A549 treated with Mapracorat at 1 μM for 4 hours (cell line): ENCODE results near the gene KRTAP1-5. TPM values are rescaled to one million over a fixed set of nuclear protein-coding genes. Genes with fewer than 3 reads are reported as not detected.

ENCODE experiments used
- total RNA-seq: library from RNA; stranded (reverse); fragments of 200-300 nt; extraction: Qiagen RNA extraction; gene quantifications from 5 replicates; pipeline ENCODE4 v1.2.3, GENCODE V29; 2022

Gene KRTAP1-5, protein sequence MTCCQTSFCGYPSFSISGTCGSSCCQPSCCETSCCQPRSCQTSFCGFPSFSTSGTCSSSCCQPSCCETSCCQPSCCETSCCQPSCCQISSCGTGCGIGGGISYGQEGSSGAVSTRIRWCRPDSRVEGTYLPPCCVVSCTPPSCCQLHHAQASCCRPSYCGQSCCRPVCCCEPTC
- total RNA-seq: not detected in 5 replicates

DNA sequence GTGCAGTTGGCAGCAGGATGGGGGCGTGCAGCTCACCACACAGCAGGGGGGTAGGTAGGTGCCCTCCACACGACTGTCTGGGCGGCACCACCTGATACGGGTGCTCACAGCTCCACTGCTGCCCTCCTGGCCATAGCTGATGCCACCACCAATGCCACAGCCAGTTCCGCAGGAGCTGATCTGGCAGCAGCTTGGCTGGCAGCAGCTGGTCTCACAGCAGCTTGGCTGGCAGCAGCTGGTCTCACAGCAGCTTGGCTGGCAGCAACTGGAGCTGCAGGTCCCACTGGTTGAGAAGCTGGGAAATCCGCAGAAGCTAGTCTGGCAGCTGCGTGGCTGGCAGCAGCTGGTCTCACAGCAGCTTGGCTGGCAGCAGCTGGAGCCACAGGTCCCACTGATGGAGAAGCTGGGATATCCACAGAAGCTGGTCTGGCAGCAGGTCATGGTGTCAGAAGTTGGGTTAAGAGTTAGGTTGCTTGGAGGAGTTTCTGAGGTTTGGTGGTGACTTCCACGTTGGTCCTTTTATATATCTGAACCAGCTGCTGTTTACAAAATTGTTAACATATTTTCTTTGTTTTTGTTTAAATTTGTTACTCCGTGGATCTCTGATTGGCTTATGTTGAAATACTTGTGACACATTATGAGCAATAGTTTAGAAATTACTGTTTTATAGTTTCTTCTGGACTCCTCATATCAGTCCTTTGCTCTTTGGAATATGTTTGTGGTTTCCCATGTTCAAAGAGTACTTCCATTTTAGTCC, at the start of gene KRTAP1-5:
Gene KRTAP1-5 (minus strand): TSS at position 494 of the 757 bp plus-strand sequence. CDS start 53 bp downstream, at position 441.

DNA sequence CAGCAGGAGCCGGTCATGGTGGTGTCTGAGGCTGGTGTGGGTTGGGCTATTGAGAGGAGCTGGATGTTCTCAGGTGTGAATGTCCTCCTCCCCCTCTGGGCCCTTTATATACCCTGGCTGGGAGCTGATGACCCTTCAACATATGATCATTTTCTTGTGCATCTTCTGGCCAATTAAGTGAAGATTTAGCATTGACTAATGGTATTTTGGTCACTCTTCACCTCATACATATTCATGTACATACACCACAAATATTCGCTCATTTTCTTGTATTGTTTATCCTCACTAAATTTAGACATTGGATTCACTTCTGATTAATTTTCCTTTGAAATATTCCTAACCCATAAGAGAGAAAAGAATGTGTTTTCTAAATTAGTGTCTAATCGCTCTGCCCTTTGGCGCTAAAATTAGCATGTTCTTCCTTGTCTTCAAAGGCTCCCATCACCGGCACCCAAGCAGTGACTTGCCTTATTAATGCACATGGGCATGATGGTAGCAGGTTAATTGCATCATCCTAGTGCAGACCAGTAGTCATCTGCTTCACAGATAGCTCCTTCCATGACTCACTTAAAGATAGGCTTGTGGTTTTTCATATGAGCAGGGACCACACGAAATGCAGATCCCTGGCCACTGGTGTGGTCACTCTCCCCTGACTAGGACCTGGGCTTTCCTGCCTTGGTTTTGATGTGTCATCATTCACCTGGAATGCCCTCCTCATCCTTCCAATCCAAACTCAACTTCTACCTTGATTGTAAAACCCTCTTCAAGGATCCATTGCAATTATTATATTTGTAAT, 39.0 kb upstream of the KRTAP1-5 start, which contains the start of gene KRTAP2-4:
Gene KRTAP2-4 (minus strand): TSS at position 51 of the 796 bp plus-strand sequence. CDS start 34 bp downstream, at position 17.

DNA sequence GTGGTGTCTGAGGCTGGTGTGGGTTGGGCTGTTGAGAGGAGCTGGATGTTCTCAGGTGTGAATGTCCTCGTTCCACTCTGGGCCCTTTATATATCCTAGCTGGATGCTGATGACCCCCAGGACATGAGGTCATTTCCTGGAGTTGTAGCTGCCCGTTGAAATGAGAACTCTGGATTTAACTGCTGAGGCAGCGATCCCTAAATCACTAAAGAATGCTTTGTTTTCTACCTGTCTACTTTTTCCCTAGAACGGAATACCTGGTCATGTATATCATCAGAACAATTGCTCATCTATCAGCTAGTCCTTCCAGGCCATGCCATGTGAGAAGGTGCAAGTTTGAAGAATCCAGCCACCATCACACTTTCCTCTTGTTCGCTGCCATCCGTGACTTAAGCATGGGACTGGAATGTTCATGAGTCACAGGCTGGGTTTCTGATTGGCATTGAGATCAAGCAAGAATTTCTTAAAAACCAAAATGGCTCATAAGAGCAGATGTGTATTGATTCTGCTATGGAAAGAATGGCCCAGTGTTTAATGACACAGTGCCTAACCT, 33.1 kb upstream of the KRTAP1-5 start, which contains the start of gene KRTAP2-3:
Gene KRTAP2-3 (minus strand): TSS at position 63 of the 553 bp plus-strand sequence. CDS start 64 bp downstream, outside the sequence.

DNA sequence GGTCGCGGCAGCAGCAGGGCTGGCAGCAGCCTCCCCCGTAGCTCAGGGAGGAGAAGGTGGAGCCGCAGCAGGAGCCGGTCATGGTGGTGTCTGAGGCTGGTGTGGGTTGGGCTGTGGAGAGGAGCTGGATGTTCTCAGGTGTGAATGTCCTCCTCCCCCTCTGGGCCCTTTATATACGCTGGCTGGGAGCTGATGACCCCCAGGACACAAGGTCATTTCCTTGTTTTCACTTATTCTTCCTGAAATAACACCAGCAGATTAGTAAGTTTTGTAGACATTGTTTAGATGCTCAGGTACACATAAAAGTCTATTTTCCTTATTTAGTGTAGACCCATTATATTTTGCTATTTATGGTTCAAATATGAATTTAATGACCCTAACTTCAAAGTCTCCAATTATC, 28.1 kb upstream of the KRTAP1-5 start, which contains the start of gene KRTAP2-2:
Gene KRTAP2-2 (minus strand): TSS at position 101 of the 400 bp plus-strand sequence. CDS start 19 bp downstream, at position 82.

DNA sequence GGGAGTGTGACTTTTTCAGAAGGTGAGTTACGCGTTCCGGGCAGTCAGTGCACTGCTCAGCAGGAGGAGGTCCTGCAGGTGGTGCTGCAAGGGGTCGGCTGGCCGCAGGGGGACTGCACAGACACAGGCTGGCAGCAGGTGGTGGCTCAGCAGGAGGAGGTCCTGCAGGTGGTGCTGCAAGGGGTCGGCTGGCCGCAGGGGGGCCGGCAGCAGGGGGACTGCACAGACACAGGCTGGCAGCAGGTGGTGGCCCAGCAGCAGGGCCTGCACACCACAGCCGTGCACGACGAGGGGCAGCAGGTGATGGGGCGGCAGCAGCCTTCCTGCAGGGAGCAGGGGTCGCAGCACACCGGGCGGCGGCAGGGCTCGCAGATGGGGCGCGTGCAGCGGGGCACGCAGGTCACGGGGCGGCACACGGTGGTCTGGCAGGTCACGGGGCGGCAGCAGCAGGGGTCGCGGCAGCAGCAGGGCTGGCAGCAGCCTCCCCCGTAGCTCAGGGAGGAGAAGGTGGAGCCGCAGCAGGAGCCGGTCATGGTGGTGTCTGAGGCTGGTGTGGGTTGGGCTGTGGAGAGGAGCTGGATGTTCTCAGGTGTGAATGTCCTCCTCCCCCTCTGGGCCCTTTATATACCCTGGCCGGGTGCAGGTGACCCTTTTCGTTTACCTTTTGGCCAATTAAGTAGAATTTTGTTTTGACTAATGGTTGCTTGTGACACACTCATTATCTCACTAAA, 19.9 kb upstream of the KRTAP1-5 start, which contains the start of gene KRTAP2-1:
Gene KRTAP2-1 (minus strand): TSS at position 582 of the 731 bp plus-strand sequence. CDS start 49 bp downstream, at position 533.

DNA sequence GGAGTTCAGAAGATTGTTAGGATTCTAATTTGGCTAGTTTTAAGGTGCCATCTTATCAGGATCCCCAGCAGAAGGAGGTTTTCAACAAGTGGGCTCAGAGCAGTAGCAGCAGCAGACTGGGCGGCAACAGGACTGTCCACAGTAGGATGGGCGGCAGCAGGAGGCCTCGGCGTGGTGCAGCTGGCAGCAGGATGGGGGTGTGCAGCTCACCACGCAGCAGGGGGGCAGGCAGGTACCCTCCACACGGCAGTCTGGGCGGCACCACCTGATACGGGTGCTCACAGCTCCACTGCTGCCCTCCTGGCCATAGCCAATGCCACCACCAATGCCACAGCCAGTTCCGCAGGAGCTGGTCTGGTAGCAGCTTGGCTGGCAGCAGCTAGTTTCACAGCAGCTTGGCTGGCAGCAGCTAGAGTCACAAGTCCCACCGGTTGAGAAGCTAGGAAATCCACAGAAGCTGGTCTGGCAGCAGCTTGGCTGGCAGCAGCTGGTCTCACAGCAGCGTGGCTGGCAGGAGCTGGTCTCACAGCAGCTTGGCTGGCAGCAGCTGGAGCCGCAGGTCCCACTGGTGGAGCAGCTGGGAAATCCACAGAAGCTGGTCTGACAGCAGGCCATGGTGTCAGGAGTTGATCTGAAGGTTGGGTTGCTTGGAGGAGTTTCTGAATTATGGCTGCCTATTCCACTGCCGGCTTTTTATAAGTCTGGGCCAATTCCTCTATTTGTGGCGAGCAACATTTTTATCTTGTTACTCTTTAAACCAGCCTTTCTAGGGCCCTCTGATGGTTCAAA, 14.0 kb upstream of the KRTAP1-5 start, which contains the start of gene KRTAP1-1:
Gene KRTAP1-1 (minus strand): TSS at position 668 of the 789 bp plus-strand sequence. CDS start 53 bp downstream, at position 615.

DNA sequence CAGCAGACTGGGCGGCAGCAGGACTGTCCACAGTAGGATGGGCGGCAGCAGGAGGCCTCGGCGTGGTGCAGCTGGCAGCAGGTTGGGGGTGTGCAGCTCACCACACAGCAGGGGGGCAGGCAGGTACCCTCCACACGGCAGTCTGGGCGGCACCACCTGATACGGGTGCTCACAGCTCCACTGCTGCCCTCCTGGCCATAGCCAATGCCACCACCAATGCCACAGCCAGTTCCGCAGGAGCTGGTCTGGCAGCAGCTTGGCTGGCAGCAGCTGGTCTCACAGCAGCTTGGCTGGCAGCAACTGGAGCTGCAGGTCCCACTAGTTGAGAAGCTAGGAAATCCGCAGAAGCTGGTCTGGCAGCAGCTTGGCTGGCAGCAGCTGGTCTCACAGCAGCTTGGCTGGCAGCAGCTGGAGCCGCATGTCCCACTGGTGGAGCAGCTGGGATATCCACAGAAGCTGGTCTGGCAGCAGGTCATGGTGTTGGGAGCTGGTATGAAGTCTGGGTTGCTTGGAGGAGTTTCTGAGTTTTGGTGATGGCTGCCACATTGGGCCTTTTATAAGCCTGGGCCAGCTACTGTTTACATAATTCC, 7.4 kb upstream of the KRTAP1-5 start, which contains the start of gene KRTAP1-3:
Gene KRTAP1-3 (minus strand): TSS at position 529 of the 590 bp plus-strand sequence. CDS start 53 bp downstream, at position 476.

DNA sequence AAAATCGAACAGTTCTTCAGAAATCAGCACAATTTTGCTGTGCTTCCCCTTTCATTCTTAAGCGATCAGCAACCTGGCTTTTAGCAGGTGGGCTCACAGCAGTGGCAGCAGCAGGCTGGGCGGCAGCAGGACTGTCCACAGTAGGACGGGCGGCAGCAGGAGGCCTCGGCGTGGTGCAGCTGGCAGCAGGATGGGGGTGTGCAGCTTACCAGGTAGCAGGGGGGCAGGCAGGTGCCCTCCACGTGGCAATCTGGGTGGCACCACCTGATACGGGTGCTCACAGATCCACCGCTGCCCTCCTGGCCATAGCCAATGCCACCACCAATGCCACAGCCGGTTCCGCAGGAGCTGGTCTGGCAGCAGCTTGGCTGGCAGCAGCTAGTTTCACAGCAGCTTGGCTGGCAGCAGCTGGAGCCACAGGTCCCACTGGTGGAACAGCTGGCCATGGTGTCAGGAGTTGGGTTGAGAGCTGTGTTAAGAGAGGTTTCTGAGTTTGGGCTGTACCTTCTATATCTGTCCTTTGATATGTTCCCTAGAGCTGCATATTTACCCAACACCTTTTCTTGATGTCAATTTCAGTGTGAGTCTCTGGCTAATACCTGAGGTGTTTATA, 2.7 kb upstream of the KRTAP1-5 start, which contains the start of gene KRTAP1-4:
Gene KRTAP1-4 (minus strand): TSS at position 563 of the 613 bp plus-strand sequence. CDS start 117 bp downstream, at position 446.

DNA sequence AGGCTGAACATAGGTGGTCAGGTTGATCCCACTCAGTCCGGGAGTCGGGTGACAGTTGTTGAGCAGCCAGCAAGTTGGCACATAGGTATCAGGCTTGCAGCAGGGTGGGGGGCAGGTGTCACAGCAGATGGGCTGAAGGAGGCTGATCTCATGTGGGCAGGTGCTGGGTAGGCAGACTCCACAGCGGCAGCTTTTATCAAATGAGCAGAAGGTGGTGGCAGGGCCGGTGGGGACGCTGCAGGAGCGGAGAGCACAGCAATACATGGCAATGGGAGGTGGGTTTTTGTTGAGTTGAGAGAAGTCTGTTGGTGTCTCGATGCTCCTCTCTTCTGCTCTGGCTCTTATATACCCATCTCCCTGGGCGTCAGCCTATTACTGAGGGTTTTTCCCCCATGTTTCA, 18.2 kb downstream of the KRTAP1-5 start, which contains the start of gene KRTAP3-1:
Gene KRTAP3-1 (minus strand): TSS at position 318 of the 400 bp plus-strand sequence. CDS start 54 bp downstream, at position 264.

DNA sequence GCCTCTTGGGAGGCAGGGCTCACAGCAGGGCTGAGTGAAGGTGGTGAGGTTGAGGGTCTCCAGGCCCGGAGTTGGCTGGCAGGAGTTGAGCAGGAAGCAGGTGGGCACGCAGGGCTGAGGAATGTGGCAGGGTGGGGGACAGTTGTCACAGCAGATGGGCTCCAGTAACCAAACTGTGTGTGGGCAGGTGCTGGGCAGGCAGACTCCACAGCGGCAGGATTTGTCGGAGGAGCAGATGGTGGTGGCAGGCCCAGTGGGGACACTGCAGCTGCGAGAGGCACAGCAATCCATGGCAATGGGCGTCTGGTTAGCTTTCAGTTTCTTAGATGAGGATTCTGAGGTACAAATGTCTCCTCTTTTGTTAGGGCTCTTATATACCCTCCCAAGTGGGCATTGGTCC, 27.4 kb downstream of the KRTAP1-5 start, which contains the start of gene KRTAP3-2:
Gene KRTAP3-2 (minus strand): TSS at position 344 of the 400 bp plus-strand sequence. CDS start 53 bp downstream, at position 291.

DNA sequence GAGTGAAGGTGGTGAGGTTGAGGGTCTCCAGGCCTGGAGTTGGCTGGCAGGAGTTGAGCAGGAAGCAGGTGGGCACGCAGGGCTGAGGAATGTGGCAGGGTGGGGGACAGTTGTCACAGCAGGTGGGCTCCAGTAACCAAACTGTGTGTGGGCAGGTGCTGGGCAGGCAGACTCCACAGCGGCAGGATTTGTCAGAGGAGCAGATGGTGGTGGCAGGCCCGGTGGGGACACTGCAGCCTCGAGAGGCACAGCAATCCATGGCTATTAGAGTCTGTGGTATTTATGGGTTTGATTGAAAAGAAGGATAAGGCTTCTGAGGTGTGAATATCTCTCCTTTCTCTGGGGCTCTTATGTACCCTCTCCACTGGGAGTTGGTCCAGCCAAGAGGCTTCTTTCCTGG, 33.2 kb downstream of the KRTAP1-5 start, which contains the start of gene KRTAP3-3:
Gene KRTAP3-3 (minus strand): TSS at position 326 of the 400 bp plus-strand sequence. CDS start 67 bp downstream, at position 259.

DNA sequence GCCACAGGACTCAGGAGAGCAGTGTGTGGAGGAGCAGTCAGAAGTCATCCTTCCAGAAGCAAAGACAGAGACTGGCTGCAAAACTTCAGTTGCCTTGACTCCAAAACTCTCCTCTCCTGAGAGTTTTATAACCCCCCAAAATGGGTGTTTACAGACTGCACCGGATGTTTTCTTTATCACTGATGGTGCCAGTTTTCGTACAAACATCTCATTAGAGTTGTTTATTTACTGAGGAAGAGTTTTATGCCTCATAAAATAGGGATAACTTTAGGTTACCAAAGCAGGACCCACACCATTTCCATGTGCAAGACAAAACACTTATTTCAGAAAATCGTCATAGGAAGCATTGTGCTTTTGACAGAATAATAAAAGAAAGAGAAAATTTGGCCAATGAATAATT, 42.8 kb downstream of the KRTAP1-5 start, which contains the start of gene KRT40:
Gene KRT40 (minus strand): TSS at position 101 of the 400 bp plus-strand sequence. CDS start 53 bp downstream, at position 48.

Other genes starting within 250 kb of the KRTAP1-5 start
- gene KRT27, start 244.7 kb downstream of the KRTAP1-5 start, total RNA-seq: 0.19 TPM in 1 of 5 replicates, not detected in the others
- not detected in 5 replicates for gene KRT28, start 227.2 kb downstream of the KRTAP1-5 start, total RNA-seq
- 70.6 to 111 TPM (median 103 TPM) in 5 replicates for gene KRT10, start 204.6 kb downstream of the KRTAP1-5 start, total RNA-seq
- gene KRT12, start 160.0 kb downstream of the KRTAP1-5 start, total RNA-seq: not detected in 5 replicates
- gene KRT20, start 142.0 kb downstream of the KRTAP1-5 start, total RNA-seq: 0.17 to 0.45 TPM (median 0.26 TPM) in 5 replicates
- gene KRT23, start 89.6 kb downstream of the KRTAP1-5 start, total RNA-seq: 0.08 to 0.15 TPM (median 0.08 TPM) in 3 of 5 replicates, not detected in the others
- not detected in 5 replicates for gene KRT39, start 60.3 kb downstream of the KRTAP1-5 start, total RNA-seq
- gene KRT40, start 42.9 kb downstream of the KRTAP1-5 start, total RNA-seq: not detected in 5 replicates
- gene KRTAP3-3, start 33.0 kb downstream of the KRTAP1-5 start, total RNA-seq: not detected in 5 replicates
- 0.22 to 0.42 TPM (median 0.37 TPM) in 3 of 5 replicates, not detected in the others for gene KRTAP3-2, start 27.3 kb downstream of the KRTAP1-5 start, total RNA-seq
- gene KRTAP3-1, start 18.1 kb downstream of the KRTAP1-5 start, total RNA-seq: 0.35 TPM in 1 of 5 replicates, not detected in the others
- gene KRTAP1-4, start 3.0 kb upstream of the KRTAP1-5 start, total RNA-seq: not detected in 5 replicates
- not detected in 5 replicates for gene KRTAP1-3, start 7.7 kb upstream of the KRTAP1-5 start, total RNA-seq
- not detected in 5 replicates for gene KRTAP1-1, start 14.2 kb upstream of the KRTAP1-5 start, total RNA-seq
- gene KRTAP2-1, start 20.1 kb upstream of the KRTAP1-5 start, total RNA-seq: not detected in 5 replicates
- gene KRTAP2-2, start 28.0 kb upstream of the KRTAP1-5 start, total RNA-seq: not detected in 5 replicates
- 0.22 TPM in 1 of 5 replicates, not detected in the others for gene KRTAP2-3, start 32.9 kb upstream of the KRTAP1-5 start, total RNA-seq
- gene KRTAP2-4, start 38.7 kb upstream of the KRTAP1-5 start, total RNA-seq: not detected in 5 replicates
- gene KRTAP4-7, start 56.9 kb upstream of the KRTAP1-5 start, total RNA-seq: not detected in 5 replicates
- not detected in 5 replicates for gene KRTAP4-8, start 70.9 kb upstream of the KRTAP1-5 start, total RNA-seq
- gene KRTAP4-16, start 75.0 kb upstream of the KRTAP1-5 start, total RNA-seq: not detected in 5 replicates
- not detected in 5 replicates for gene KRTAP4-9, start 78.2 kb upstream of the KRTAP1-5 start, total RNA-seq
- not detected in 5 replicates for gene KRTAP4-11, start 91.2 kb upstream of the KRTAP1-5 start, total RNA-seq
- not detected in 5 replicates for gene KRTAP4-12, start 97.0 kb upstream of the KRTAP1-5 start, total RNA-seq
- not detected in 5 replicates for gene KRTAP4-6, start 113.3 kb upstream of the KRTAP1-5 start, total RNA-seq
- not detected in 5 replicates for gene KRTAP4-5, start 122.6 kb upstream of the KRTAP1-5 start, total RNA-seq
- not detected in 5 replicates for gene KRTAP4-4, start 133.5 kb upstream of the KRTAP1-5 start, total RNA-seq
- not detected in 5 replicates for gene KRTAP4-3, start 141.0 kb upstream of the KRTAP1-5 start, total RNA-seq
- gene KRTAP4-2, start 151.0 kb upstream of the KRTAP1-5 start, total RNA-seq: not detected in 5 replicates
- gene KRTAP4-1, start 157.7 kb upstream of the KRTAP1-5 start, total RNA-seq: 0.16 to 0.38 TPM (median 0.18 TPM) in 3 of 5 replicates, not detected in the others
- not detected in 5 replicates for gene KRTAP9-1, start 162.7 kb upstream of the KRTAP1-5 start, total RNA-seq
- gene KRTAP9-2, start 199.4 kb upstream of the KRTAP1-5 start, total RNA-seq: not detected in 5 replicates
- not detected in 5 replicates for gene KRTAP9-3, start 205.2 kb upstream of the KRTAP1-5 start, total RNA-seq
- gene KRTAP9-8, start 210.8 kb upstream of the KRTAP1-5 start, total RNA-seq: not detected in 5 replicates
- gene KRTAP9-4, start 222.5 kb upstream of the KRTAP1-5 start, total RNA-seq: not detected in 5 replicates
- not detected in 5 replicates for gene KRTAP9-9, start 228.2 kb upstream of the KRTAP1-5 start, total RNA-seq
- not detected in 5 replicates for gene KRTAP9-6, start 238.2 kb upstream of the KRTAP1-5 start, total RNA-seq
- not detected in 5 replicates for gene KRTAP9-7, start 248.5 kb upstream of the KRTAP1-5 start, total RNA-seq